Activated CD8-positive, alpha-beta memory T cell treated with anti-CD3 and anti-CD28 coated beads, Interleukin-2, amount 10 ng/mL, durations not matched to agents 7 days and 5 days (primary cell): ENCODE results near the gene MYL6B. TPM values are rescaled to one million over a fixed set of nuclear protein-coding genes. Genes with fewer than 3 reads are reported as not detected.

ENCODE experiments used
- ATAC-seq: fragments of 150-1000 bp; cut with Tn5 transposase; one replicate; pipeline ENCODE4 v1.10.0; 2021; ENCODE audit warnings: moderate library complexity
- CTCF ChIA-PET: fragments of 350-600 bp; sonication (Branson Sonifier 250); formaldehyde crosslinking; loops from one replicate; lab custom pipeline; 2021; ENCODE audit warnings: antibody characterized with exemption; lab: Charles Lee
- DNase-seq: peaks from one replicate; pipeline ENCODE4 v3.0.0-alpha.2; 2020
- H3K27ac Mint-ChIP-seq: one replicate; pipeline ENCODE4 v1.8.0; 2021; ENCODE audit warnings: mild to moderate bottlenecking, mixed read lengths
- H3K27me3 Mint-ChIP-seq: one replicate; pipeline ENCODE4 v1.8.0; 2021; ENCODE audit warnings: mixed read lengths
- H3K36me3 Mint-ChIP-seq: one replicate; pipeline ENCODE4 v1.8.0; 2021; ENCODE audit warnings: mild to moderate bottlenecking, mixed read lengths
- H3K4me1 Mint-ChIP-seq: one replicate; pipeline ENCODE4 v1.8.0; 2021; ENCODE audit warnings: mixed read lengths
- H3K4me3 Mint-ChIP-seq: one replicate; pipeline ENCODE4 v1.8.0; 2021; ENCODE audit warnings: mild to moderate bottlenecking, moderate library complexity, mixed read lengths
- H3K9me3 Mint-ChIP-seq: one replicate; pipeline ENCODE4 v1.8.0; 2022; ENCODE audit warnings: low read depth, mixed read lengths
- total RNA-seq, 2 experiments: library from RNA; stranded (reverse); gene quantifications; one replicate each; pipeline ENCODE4 v1.2.3, GENCODE V29; 2021

Gene MYL6B
- total RNA-seq, 2 experiments from 2014 or later, result 67.6 to 85.2 TPM

DNA sequence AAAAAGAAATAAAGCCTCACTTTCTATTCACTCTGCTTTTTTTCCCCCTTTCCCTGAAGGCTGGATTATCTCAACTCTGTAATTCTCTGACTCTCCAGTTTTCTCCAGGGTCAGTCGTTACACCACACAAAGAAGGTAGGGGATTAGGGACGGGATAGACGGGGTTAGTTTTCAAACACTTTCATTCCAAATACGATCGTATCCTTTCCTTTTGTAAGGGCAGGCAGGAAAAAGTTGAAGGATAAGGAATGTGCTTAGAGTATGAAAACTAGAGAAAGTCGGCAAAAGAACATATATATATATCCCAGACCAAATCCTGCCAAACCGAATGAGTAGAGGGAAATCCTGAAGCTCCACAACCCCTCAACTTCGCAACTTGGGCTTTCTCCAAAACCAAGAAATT is 24.9 kb upstream of the MYL6B start:
- Mint-ChIP-seq H3K27me3 (no peaks in the 10 kb centered on the region), H3K27ac (peak overlapping the region; percentile 93), H3K36me3 (peaks cover 32% of the 10 kb centered on the region), H3K9me3 (no peaks in the 10 kb centered on the region), H3K4me1 (peaks cover 65% of the 10 kb centered on the region), H3K4me3 (peak overlapping the region; percentile 98)
- ATAC-seq (no peak), DNase-seq (no peak)
- CTCF ChIA-PET, result interaction anchor here (0.6 to 8.8 kb wide), 18 partner anchors 8 to 397 kb away, joined by 3 to 151 read pairs (median 8); partner anchors contain the start of genes MYL6, MYL6B, PA2G4 and RNF41

- Mint-ChIP-seq H3K27me3 (no peaks in the 10 kb centered on the region), H3K4me3 (peak within 1 kb of the TSS; percentile 98)
Measured at GRCh38 chr12:56127888-56128669, 24.3 kb upstream of the MYL6B start, which contains the start of gene ESYT1. Gene ESYT1, plus strand, starts transcription at chr12:56128267. Its CDS starts 53 bp downstream, at chr12:56128320.

DNA sequence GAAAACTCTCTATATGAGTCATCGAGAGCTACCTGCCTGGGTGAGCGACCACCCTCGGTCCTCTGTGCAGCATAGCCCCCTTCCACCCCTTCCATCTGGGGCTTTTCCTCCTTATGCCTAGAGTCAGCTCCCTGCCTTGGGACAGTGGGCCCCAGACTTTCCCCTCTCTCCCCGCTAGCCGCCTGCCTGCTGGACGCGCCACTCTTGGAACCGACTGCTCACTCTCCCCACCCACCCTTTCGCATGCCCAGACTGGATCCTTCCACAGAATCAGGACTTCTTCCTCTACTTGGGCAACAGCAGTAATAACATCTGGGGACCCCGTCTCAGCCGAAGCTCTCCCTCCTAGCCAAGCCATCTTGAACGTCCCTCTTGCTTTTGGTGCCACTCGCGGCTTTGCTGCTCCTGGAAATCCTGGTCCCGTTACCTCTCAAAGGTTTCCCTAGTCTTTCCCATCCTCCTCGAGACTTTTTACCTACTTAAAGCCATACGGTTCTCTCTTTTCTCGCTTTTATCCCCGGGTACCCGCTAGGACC is 23.6 kb upstream of the MYL6B start:
- Mint-ChIP-seq H3K4me3 (peak overlapping the region; percentile 98), H3K36me3 (peaks cover 42% of the 10 kb centered on the region)

More at GRCh38 chr12:56127888-56128669, 24.3 kb upstream of the MYL6B start, which contains the start of gene ESYT1:
- Mint-ChIP-seq H3K4me1 (peaks cover 66% of the 10 kb centered on the region), H3K36me3 (peaks cover 36% of the 10 kb centered on the region), H3K9me3 (no peaks in the 10 kb centered on the region), H3K27ac (peak within 1 kb of the TSS; percentile 93)
- CTCF ChIA-PET, result interaction anchor here (0.6 to 8.8 kb wide), 20 partner anchors 8 to 501 kb away, joined by 3 to 151 read pairs (median 6); partner anchors contain the start of genes MYL6, MYL6B, PA2G4 and RNF41
- ATAC-seq (peak; percentile 91), DNase-seq (peak; percentile 100)

DNA sequence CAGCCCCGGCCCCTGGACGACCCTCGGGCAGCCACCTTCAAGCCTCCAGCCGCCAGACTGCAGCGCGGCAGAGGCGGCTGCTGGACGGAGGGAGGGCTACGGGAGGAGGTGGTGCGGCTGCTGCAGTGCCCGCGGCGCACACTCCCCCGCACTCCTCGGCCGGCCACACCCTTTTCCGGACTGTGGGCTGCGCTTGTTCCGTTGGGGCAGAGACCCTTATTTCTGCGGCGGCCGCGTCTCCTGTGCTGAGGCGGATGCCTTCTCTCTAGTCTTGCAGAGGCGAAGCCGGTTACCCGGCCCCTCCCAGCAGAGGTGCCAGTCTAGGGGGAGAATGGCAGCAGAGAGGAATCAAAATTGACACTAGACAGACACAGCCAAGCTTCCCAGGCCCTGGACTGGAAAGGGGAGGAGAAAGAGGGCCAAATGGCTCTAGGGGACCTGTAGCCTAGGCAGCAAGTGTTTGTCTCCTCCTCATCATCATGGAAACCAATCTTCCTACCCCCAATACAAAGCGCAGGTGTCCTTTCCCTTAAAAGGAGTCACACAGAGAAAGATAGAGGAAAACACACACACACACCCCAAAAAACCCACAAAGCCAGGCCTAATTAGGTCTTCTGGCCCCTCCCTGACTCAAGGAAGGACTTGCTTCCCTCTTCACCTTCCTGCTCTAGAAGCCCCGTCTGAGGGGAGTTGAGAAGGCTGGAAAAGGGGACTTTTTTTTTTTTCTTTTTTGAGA is 23.0 kb upstream of the MYL6B start:
- H3K27ac Mint-ChIP-seq, result peak overlapping the region; percentile 93
- peak; percentile 36 for ATAC-seq
- H3K4me3 Mint-ChIP-seq, result peak overlapping the region; percentile 98
- no peaks in the 10 kb centered on the region for H3K9me3 Mint-ChIP-seq
- CTCF ChIA-PET, result interaction anchor here (0.9 to 8.8 kb wide), 10 partner anchors 8 to 335 kb away, joined by 3 to 151 read pairs (median 16); partner anchors contain the start of genes MYL6, MYL6B, RPL41 and SMARCC2
- no peaks in the 10 kb centered on the region for H3K27me3 Mint-ChIP-seq
- peaks cover 68% of the 10 kb centered on the region for H3K4me1 Mint-ChIP-seq
- peak; percentile 93 for DNase-seq
- H3K36me3 Mint-ChIP-seq, result peaks cover 48% of the 10 kb centered on the region

More for the DNA sequence above, 23.6 kb upstream of the MYL6B start:
- CTCF ChIA-PET, result interaction anchor here (0.8 to 8.8 kb wide), 17 partner anchors 9 to 500 kb away, joined by 3 to 151 read pairs (median 8); partner anchors contain the start of genes MYL6, MYL6B, PA2G4 and RNF41
- Mint-ChIP-seq H3K4me1 (peaks cover 68% of the 10 kb centered on the region), H3K27ac (peak overlapping the region; percentile 93), H3K27me3 (no peaks in the 10 kb centered on the region), H3K9me3 (no peaks in the 10 kb centered on the region)
- no peak for DNase-seq
- no peak for ATAC-seq

GRCh38 chr12:56129942-56130495 is 22.4 kb upstream of the MYL6B start:
- H3K4me1 Mint-ChIP-seq, result peaks cover 63% of the 10 kb centered on the region
- CTCF ChIA-PET, result interaction anchor here (0.9 to 8.8 kb wide), 5 partner anchors 12 to 60 kb away, joined by 3 to 151 read pairs (median 15); partner anchors contain the start of genes MYL6B, SMARCC2 and ZC3H10
- H3K36me3 Mint-ChIP-seq, result peaks cover 49% of the 10 kb centered on the region
- no peaks in the 10 kb centered on the region for H3K27me3 Mint-ChIP-seq
- peak overlapping the region; percentile 98 for H3K4me3 Mint-ChIP-seq
- no peaks in the 10 kb centered on the region for H3K9me3 Mint-ChIP-seq
- DNase-seq (no peak), ATAC-seq (no peak)
- H3K27ac Mint-ChIP-seq, result peak overlapping the region; percentile 93

GRCh38 chr12:56130876-56131275 is 21.5 kb upstream of the MYL6B start:
- Mint-ChIP-seq H3K27me3 (no peaks in the 10 kb centered on the region), H3K36me3 (peaks cover 52% of the 10 kb centered on the region), H3K27ac (peak overlapping the region; percentile 93), H3K4me1 (peaks cover 59% of the 10 kb centered on the region), H3K4me3 (peak overlapping the region; percentile 98), H3K9me3 (no peaks in the 10 kb centered on the region)
- ATAC-seq (no peak), DNase-seq (no peak)
- CTCF ChIA-PET, result interaction anchor here (8.8 kb wide), 1 partner anchor 59 kb away, joined by 151 read pairs; the partner anchor contains the start of gene SMARCC2

DNA sequence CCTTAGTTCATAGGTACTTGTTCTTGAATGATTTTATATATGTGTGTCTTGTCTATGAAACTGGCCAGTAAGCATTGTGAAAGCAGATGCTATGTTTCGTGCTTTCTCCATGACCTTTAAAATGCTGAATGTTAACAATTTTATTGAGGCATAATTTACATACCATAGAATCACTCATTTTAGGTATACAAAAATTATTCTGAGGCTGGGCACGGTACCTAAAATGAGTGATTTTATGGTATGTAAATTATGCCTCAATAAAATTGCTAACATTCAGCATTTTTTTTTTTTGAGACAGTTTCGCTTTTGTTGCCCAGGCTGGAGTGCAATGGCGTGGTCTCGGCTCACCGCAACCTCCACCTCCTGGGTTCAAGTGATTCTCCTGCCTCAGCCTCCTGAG is 17.5 kb upstream of the MYL6B start:
- Mint-ChIP-seq H3K4me3 (no peak overlapping the region), H3K9me3 (no peaks in the 10 kb centered on the region), H3K27ac (no peak overlapping the region), H3K4me1 (peaks cover 56% of the 10 kb centered on the region), H3K27me3 (no peaks in the 10 kb centered on the region), H3K36me3 (peaks cover 84% of the 10 kb centered on the region)
- DNase-seq (no peak), ATAC-seq (no peak)
- CTCF ChIA-PET, result interaction anchor here (1.6 kb wide), 1 partner anchor 55 kb away, joined by 6 read pairs; the partner anchor contains the start of gene SMARCC2

DNA sequence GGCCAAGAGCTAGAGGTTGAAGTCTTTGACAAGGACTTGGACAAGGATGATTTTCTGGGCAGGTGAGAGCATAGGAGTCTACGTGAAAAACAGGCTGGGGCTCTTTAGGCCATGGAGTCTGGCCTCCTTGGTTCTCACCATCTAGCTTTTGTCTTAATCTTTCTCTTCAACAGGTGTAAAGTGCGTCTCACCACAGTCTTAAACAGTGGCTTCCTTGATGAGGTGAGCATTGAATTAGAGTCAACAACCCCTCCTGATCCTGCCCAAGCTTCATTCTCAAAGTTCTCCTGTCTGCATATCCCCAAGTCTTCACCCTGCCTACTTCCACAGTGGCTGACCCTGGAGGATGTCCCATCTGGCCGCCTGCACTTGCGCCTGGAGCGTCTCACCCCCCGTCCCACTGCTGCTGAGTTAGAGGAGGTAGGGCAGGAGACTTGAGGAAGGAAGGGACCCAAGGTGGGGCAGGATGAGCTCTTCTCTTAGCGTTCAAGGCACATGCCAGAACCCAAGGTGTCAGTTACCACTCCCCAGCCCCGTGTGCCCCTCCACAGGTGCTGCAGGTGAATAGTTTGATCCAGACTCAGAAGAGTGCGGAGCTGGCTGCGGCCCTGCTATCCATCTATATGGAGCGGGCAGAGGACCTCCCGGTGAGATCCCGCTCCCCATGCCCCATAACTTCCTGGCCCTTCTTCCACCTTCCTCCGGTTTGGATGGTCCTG is 14.4 kb upstream of the MYL6B start:
- CTCF ChIA-PET, result interaction anchor here (1.5 to 4.9 kb wide), 4 partner anchors 11 to 51 kb away, joined by 5 to 24 read pairs (median 12); partner anchors contain the start of genes ESYT1, MYL6B and SMARCC2
- H3K9me3 Mint-ChIP-seq, result no peaks in the 10 kb centered on the region
- ATAC-seq (no peak), DNase-seq (no peak)
- H3K27ac Mint-ChIP-seq, result peak overlapping the region; percentile 44
- peaks cover 46% of the 10 kb centered on the region for H3K4me1 Mint-ChIP-seq
- no peaks in the 10 kb centered on the region for H3K27me3 Mint-ChIP-seq
- H3K36me3 Mint-ChIP-seq, result peaks cover 78% of the 10 kb centered on the region
- H3K4me3 Mint-ChIP-seq, result no peak overlapping the region

DNA sequence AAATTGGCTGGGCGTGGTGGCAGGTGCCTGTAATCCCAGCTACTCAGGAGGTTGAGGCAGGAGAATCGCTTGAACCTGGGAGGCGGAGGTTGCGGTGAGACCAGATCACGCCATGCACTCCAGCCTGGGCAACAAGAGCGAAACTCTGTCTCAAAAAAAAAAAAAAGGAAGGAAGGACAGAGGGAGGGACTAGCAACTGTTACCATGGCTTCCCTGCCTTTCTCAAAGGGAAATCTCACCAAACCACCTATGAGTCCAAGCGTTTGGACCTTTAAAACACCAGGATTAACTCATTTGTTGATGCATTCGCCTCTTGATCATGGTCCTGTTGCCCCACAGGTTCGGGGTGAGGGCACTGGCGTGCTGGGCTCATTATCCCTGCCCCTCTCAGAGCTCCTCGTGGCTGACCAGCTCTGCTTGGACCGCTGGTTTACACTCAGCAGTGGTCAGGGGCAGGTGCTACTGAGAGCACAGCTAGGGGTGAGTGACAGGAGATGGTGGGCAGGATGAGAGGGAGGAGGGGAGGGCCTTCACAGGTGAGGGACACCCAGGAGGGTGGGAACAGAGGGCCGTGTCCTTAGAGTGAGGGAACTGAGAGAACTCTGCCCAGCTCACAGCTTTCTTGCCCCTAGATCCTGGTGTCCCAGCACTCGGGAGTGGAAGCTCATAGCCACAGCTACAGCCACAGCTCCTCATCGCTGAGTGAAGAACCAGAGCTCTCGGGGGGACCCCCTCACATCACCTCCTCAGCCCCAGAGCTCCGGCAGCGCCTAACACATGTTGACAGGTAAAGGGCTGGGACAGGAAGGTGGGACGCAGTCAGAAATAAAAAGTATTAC is 10.2 kb upstream of the MYL6B start:
- peaks cover 73% of the 10 kb centered on the region for H3K36me3 Mint-ChIP-seq

DNA sequence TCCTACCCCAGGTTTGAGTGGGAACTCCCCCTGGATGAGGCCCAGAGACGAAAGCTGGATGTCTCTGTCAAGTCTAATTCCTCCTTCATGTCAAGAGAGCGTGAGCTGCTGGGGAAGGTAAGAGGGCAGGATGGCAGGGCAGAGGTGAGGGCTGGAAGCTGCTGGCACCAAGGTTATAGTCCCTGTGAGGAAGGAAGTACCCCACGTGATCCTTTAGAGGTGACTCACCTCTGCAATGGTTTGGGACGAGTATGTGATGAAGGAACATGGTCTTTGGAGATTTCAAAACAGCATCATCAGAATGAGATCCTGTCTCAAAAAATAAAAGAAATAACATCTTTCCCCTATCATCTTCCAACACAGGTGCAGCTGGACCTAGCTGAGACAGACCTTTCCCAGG is 9.2 kb upstream of the MYL6B start:
- H3K4me3 Mint-ChIP-seq, result no peak overlapping the region
- H3K36me3 Mint-ChIP-seq, result peaks cover 63% of the 10 kb centered on the region
- H3K4me1 Mint-ChIP-seq, result peaks cover 33% of the 10 kb centered on the region
- peak overlapping the region; percentile 70 for H3K27ac Mint-ChIP-seq
- no peaks in the 10 kb centered on the region for H3K27me3 Mint-ChIP-seq
- ATAC-seq (no peak), DNase-seq (no peak)
- CTCF ChIA-PET, result interaction anchor here (1.3 to 1.6 kb wide), 2 partner anchors 17 to 47 kb away, joined by 4 read pairs; partner anchors contain the start of gene SMARCC2
- H3K9me3 Mint-ChIP-seq, result no peaks in the 10 kb centered on the region

More for the DNA sequence above, 10.2 kb upstream of the MYL6B start:
- no peaks in the 10 kb centered on the region for H3K9me3 Mint-ChIP-seq
- ATAC-seq (no peak), DNase-seq (no peak)
- no peaks in the 10 kb centered on the region for H3K27me3 Mint-ChIP-seq
- peak overlapping the region; percentile 44 for H3K27ac Mint-ChIP-seq
- CTCF ChIA-PET, result interaction anchor here (1.3 to 2.1 kb wide), 2 partner anchors 10 to 48 kb away, joined by 4 to 7 read pairs; partner anchors contain the start of gene SMARCC2
- no peak overlapping the region for H3K4me3 Mint-ChIP-seq
- H3K4me1 Mint-ChIP-seq, result peaks cover 38% of the 10 kb centered on the region

DNA sequence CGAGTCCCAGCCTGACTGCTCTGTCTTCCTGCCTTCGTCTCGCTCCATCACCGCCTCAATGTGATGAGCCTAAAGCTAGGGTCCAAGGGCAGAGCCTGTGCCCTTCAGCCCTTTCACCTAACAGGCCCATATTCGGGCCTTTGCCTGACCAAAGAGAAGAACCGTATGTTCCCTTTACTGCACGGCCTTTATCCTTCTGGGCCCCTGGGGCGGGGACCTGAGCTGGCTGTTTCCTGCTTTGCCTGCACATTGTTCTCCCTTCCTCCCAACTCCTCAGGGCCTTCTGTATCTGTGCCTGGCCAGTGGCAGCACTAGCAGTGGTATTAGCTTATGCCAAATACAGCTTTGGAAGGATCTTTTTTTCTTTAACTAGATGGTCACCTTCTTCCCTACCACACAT is 8.5 kb upstream of the MYL6B start:
- no peaks in the 10 kb centered on the region for H3K9me3 Mint-ChIP-seq
- H3K36me3 Mint-ChIP-seq, result peaks cover 56% of the 10 kb centered on the region
- H3K27ac Mint-ChIP-seq, result peak overlapping the region; percentile 70
- peaks cover 26% of the 10 kb centered on the region for H3K4me1 Mint-ChIP-seq
- H3K4me3 Mint-ChIP-seq, result no peak overlapping the region
- ATAC-seq, result no peak
- CTCF ChIA-PET, result interaction anchor here (0.8 to 1.6 kb wide), 2 partner anchors 18 to 44 kb away, joined by 4 read pairs; no protein-coding TSS in a partner anchor
- no peaks in the 10 kb centered on the region for H3K27me3 Mint-ChIP-seq
- no peak for DNase-seq
